Measurements from ENCODE around the gene CD226. TPM values are rescaled to one million over a fixed set of nuclear protein-coding genes. Genes with fewer than 3 reads are reported as not detected.
"Not testable (repeated sequence)": the region's sequence is repeated elsewhere in the genome, so short reads cannot be mapped to it uniquely, and the experiment has no call there.

Gene CD226
- total RNA-seq, 1 donor from 2014 or later = 2.4 TPM

DNA sequence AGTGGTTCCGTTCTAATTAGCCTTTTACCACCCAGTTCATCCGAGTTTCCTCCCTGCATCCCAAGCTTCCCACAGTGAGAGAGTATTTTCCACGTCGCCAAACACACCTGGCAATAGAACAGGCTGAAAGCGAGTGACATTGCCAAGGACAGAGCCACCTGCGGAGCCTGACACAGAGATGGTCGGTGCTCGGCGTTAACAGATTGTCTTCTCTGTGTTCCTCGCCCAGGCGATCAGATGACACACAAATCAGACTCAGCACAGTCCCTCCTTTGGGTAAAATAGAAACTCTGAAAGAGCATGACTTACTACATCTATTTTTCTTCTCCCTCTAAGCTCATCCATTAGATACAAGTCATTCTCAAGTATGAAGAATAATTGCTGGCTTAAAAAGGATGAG lies 107.7 kb downstream of the CD226 start:
- DNase-seq (ENCODE audit: low spot score) = no peak
- intact Hi-C loops (cut with DNase I) = loop anchor here (10.0 kb wide), 1 partner anchor 205 kb away; no protein-coding TSS in a partner anchor

- intact Hi-C loops (cut with DNase I) = no loop called here
- DNase-seq (ENCODE audit: low spot score) = no peak
Observed at GRCh38 chr18:69839497-69839896, 108.2 kb downstream of the CD226 start.

- intact Hi-C loops (cut with DNase I) = no loop called here
- no peak for DNase-seq (ENCODE audit: low spot score)
Observed at GRCh38 chr18:69838620-69839411, 108.9 kb downstream of the CD226 start.

- intact Hi-C loops (cut with DNase I) = no loop called here
Observed at GRCh38 chr18:69838003-69838402, 109.7 kb downstream of the CD226 start.

GRCh38 chr18:69834980-69835379 lies 112.7 kb downstream of the CD226 start:
- intact Hi-C loops (cut with DNase I) = not testable (repeated sequence)

More at GRCh38 chr18:69838003-69838402, 109.7 kb downstream of the CD226 start:
- no peak for DNase-seq (ENCODE audit: low spot score)

GRCh38 chr18:69830189-69830588 lies 117.5 kb downstream of the CD226 start:
- intact Hi-C loops (cut with DNase I) = no loop called here
- no peak for DNase-seq (ENCODE audit: low spot score)

More at GRCh38 chr18:69834980-69835379, 112.7 kb downstream of the CD226 start:
- not testable (repeated sequence) for DNase-seq (ENCODE audit: low spot score)

GRCh38 chr18:69820538-69820937 lies 127.1 kb downstream of the CD226 start:
- intact Hi-C loops (cut with DNase I) = no loop called here
- no peak for DNase-seq (ENCODE audit: low spot score)

DNA sequence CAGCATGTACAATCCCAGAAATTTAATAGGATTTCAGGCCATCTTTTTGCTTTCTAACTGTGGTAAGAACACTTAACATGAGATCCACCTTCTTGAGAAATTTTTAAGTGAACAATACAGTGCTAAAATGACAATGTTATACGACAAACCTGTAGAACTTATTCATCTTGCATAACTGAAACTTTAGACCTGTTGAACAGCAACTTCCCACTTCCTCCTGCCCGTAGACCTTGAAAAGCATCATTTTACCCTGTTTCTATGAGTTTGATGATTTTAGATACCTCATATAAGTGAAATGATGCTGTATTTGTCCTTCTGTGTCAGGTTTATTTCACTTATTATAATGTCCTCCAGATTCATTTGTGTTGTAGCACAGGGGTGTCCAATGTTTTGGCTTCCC lies 128.2 kb downstream of the CD226 start:
- intact Hi-C loops (cut with DNase I) = no loop called here
- DNase-seq (ENCODE audit: low spot score) = no peak

GRCh38 chr18:69817335-69817940 lies 130.2 kb downstream of the CD226 start:
- intact Hi-C loops (cut with DNase I) = no loop called here
- no peak for DNase-seq (ENCODE audit: low spot score)

GRCh38 chr18:69814861-69815385 lies 132.8 kb downstream of the CD226 start:
- no peak for DNase-seq (ENCODE audit: low spot score)
- intact Hi-C loops (cut with DNase I) = no loop called here

DNA sequence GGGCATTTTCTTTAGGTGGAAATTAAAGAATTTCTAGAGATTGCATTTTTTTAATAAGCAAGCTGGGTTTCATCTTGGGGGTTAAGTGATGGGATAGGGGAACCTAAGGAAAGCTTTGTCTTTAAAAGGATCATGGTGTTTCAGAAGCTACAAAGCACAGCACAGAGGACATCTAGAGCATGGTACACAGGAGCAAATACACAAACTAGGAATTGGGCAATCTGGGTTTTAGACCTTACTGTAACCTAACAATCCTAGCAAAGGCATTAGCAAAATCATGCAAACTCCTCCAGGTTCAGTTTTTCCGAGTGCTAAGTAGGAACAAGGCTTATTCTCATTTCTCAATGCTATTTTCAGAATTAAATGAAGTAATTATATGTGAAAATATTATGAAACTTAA lies 134.1 kb downstream of the CD226 start:
- no peak for DNase-seq (ENCODE audit: low spot score)
- intact Hi-C loops (cut with DNase I) = no loop called here

- intact Hi-C loops (cut with DNase I) = no loop called here
Observed at GRCh38 chr18:69808399-69808798, 139.3 kb downstream of the CD226 start.

DNA sequence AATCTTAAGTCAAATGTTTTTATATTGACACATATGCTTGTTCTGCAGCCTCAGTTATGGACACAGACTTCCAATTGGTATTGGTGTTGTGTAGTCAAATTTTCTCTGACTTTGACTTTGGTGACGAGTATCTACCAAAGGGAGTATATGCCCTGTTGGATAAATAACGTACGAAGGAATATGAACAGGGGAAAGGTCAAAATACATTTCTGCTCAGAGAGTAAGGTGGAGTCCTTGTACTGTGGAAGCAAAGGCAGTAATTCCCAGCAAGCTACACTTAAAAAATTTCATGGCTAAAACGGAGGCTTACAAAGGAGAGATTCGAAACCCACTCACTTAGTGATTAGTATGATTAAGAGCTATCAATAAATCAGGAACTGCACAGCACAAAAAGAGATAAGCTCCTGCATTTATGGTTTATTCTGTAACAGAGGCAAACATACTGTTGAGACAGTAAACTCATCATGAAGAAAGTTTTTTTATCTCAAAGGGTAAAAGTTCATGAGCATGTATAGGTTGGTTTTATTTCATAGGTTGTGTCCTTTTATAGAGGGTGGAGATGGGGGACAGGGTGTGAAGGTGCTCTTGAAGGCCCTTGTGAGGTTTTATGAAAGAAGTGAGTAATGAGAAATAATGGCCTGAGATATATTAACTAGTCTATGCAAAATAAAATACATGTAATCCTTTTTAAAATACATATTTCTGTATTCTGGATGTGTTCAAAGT lies 142.7 kb downstream of the CD226 start:
- DNase-seq (ENCODE audit: low spot score) = no peak

More at GRCh38 chr18:69808399-69808798, 139.3 kb downstream of the CD226 start:
- DNase-seq (ENCODE audit: low spot score) = no peak

More for the DNA sequence above, 142.7 kb downstream of the CD226 start:
- intact Hi-C loops (cut with DNase I) = no loop called here
